GM08714 (cell line): ENCODE results near the gene CEMP1.

Experiments used
- H3K4me3 ChIP-seq: fragments of 200-500 bp; sonication (Bioruptor generic); 2 replicates; pipeline ENCODE4 v1.5.1; 2014; ENCODE audit warnings: mild to moderate bottlenecking, low read length, inconsistent platforms
- ZNF274 ChIP-seq: IDR thresholded peaks from 2 replicates; pipeline ENCODE4 v1.6.1; 2012; ENCODE audit warnings: mild to moderate bottlenecking, low read depth, low read length

CEMP1 gene

GRCh38 chr16:2527071-2527783, 4.0 kb downstream of the CEMP1 start:
- no peak overlapping the region for H3K4me3 ChIP-seq
- TF ChIP-seq ZNF274, result no peak

DNA sequence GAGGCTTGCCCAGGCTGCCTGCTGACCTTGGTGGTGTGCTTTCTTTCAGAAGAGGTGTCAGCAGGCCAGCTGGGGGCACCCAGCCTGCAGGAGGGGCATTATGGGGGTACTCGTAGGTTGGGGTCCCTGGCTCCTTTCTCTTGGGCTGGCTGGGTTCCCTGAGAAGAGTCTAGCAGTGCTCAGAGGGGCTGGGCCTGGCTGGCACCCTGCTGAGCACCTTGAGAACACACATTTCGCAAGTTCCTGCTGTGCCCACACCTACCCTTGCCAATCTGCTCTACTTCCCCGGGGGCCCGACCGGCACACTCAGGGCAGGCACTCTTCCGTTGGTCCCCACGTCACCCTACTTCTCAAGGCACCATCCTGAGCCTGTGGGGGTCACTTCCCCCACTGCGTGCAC, 5.1 kb downstream of the CEMP1 start:
- H3K4me3 ChIP-seq, result no peak overlapping the region
- TF ChIP-seq ZNF274, result no peak

DNA sequence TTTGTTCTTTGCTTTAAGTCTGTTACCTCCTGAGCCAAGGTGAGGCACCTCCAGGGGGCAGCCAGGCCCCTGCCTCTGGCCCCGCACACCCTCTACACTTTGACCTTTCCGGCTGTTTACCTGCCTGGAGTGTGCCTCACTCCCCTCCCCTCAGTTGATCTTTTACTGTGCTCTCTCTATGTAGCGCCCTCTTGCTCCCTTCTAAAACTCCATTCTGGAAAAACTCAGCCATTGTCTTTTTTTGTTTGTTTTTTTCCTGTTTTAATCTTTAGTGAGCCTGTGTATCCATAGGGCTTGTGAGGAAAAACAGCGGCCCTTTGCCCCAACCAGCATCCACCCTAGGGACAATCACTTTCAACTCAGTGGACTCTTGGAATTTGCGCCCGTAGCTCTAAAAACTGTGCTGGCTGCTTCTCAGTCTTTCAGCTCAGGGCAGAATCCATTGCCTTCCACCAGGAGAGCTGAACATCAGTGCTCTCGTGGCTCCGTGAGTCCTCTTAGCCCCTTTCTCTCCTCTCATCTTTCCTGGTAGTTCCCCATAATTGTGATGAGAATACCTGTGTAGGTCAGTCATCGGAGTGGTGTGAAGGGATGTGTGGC, 6.8 kb downstream of the CEMP1 start:
- no peak for TF ChIP-seq ZNF274
- H3K4me3 ChIP-seq, result no peak overlapping the region

DNA sequence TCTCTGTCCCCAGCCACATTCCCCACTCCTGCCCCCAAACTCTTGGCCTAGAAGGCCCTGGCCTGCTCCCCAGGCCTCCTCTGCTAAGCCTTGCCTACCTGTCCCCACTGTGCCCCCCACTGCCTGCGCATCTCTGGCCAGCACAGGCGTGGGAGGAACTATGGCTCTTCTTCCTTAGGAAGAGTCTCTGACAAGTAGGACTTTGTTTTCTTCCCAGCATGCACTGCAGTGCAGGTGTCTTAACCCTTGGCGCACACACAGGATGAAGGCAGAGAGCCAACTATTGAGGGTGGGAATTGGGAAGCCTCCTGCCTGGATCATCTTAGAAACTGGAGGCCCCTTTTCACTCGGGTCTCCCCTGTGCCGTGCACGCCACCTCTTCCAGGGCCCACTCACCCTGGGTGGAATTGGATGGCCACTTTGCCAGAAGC, 7.4 kb downstream of the CEMP1 start:
- no peak for TF ChIP-seq ZNF274
- H3K4me3 ChIP-seq, result no peak overlapping the region

- H3K4me3 ChIP-seq, result peak overlapping the region; percentile 68; the same call in 1 of the 2 replicates
Observed at GRCh38 chr16:2520784-2521531, 10.2 kb downstream of the CEMP1 start.

DNA sequence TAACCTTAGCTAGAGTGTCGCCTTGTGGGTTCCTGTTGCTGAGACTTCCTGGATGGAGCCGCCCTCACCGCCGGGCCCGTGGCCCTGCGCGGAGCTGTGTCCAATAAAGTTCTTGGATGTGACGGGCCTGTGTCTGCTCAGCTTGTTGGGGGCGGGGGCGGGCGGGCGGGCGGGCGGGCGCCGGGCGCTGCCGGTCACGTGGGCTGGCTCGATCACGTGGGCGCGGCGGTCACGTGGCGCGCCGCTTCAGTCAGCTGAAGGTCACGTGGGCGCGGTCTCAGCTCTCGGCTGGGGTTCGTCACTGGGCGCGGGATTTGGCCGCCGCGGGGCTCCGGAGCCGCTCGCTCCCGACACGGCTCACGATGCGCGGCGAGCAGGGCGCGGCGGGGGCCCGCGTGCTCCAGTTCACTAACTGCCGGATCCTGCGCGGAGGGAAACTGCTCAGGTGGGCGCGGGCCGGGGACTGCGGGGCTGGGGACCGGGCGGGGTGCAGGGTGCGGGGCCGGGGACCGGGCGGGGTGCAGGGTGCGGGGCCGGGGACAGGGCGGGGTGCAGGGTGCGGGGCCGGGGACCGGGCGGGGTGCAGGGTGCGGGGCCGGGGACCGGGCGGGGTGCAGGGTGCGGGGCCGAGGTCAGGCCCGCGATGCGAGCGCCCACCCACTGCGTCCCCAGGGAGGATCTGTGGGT, 11.0 kb downstream of the CEMP1 start, which contains the start of gene AMDHD2:
AMDHD2 (plus strand) TSS at position 275 of the 687 bp plus-strand sequence; CDS start at position 363, 88 bp downstream.
- TF ChIP-seq ZNF274, result no peak
- peak within 1 kb of the TSS; percentile 68; the same call in 1 of the 2 replicates for H3K4me3 ChIP-seq

More at GRCh38 chr16:2520784-2521531, 10.2 kb downstream of the CEMP1 start:
- no peak for TF ChIP-seq ZNF274

- no peak overlapping the region; the same call in 1 of the 2 replicates for H3K4me3 ChIP-seq
Observed at GRCh38 chr16:2519711-2520080, 11.5 kb downstream of the CEMP1 start.

DNA sequence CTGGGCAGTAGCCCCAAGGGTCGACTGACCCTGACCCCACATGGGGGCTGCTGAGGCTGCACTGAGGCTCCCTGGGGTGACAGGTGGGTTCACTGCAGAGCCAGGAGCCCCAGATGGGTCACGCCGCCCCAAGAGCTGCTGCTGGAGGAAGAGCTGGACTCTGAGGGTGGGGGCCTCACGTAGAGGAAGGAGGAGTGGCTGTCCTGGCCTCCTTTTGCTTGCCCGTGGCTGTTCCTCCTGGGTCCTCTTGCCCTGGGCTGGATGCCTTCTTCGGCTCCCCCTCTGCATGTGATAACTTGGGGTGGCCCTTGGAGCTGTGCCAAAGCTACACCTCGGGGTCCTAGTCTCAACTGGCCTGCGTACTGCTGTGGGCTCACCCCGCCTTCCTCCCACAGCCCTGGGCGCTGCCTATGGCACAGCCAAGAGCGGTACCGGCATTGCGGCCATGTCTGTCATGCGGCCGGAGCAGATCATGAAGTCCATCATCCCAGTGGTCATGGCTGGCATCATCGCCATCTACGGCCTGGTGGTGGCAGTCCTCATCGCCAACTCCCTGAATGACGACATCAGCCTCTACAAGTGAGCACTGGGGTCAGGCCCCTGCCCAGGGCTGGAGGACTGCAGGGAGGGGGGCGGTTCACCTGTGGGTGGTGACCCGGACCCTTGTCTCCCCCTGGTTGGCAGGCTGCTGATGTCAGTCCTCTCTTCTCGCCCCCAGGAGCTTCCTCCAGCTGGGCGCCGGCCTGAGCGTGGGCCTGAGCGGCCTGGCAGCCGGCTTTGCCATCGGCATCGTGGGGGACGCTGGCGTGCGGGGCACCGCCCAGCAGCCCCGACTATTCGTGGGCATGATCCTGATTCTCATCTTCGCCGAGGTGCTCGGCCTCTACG, 12.1 kb downstream of the CEMP1 start:
- TF ChIP-seq ZNF274, result no peak
- H3K4me3 ChIP-seq, result no peak overlapping the region

More at GRCh38 chr16:2519711-2520080, 11.5 kb downstream of the CEMP1 start:
- no peak for TF ChIP-seq ZNF274

GRCh38 chr16:2517954-2518605, 13.1 kb downstream of the CEMP1 start:
- no peak overlapping the region for H3K4me3 ChIP-seq
- TF ChIP-seq ZNF274, result no peak

- no peak overlapping the region for H3K4me3 ChIP-seq
- TF ChIP-seq ZNF274, result no peak
Observed at GRCh38 chr16:2516391-2517240, 14.6 kb downstream of the CEMP1 start.

DNA sequence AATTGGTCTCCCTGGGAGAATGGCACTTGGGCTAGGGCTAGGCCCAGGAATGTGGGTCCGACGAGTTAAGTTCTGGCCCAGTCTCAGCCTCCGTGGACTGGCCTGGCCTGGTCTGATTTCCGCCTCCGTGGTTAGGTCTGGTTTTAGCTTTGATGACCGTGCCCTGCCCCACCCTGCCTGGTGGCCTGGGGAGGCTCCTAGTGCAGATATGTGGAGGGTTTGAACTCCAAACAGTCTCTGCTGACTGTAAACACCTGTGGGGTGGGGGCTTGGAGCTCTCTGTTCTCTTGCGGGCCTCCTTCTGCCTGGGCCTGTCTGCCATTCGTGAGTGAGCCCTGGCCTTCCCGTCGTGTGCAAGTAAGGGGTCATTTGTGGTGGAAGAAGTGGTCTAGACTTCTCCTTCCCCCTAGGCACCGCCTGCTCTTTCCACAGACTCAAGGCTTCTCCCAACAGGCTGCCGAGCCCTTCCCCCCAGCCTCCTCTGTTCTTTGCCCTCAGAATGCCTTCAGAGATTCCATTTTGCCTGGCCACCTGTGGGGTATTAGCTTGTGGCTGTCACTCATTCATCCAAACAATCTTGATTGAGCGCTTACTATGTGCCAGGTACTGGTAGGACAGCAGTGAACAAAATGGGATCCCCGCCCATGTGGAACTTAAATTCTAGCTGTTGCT, 15.9 kb downstream of the CEMP1 start:
- H3K4me3 ChIP-seq, result peak overlapping the region; percentile 73
- no peak for TF ChIP-seq ZNF274
